T47D (cell line): ENCODE data around the gene NNMT.

Source experiments
- DNase-seq, 2 experiments: peaks; one replicate each; pipeline versions ENCODE4 v3.0.0 to v3.0.0-alpha.2; 2011 to 2012; ENCODE audit warnings: low read depth in 1 of 2, low spot score in 1 of 2
- JUND ChIP-seq: IDR thresholded peaks from 2 replicates; pipeline ENCODE4 v1.6.1; 2012; ENCODE audit warnings: low read depth
- in situ Hi-C: cut with HindIII; loops from 2 replicates; pipeline ENCODE4 v1.10.0; 2016; ENCODE audit warnings: low sequenced_read_pairs, low pct_unique_long_range_greater_than_20kb

The NNMT gene

DNA sequence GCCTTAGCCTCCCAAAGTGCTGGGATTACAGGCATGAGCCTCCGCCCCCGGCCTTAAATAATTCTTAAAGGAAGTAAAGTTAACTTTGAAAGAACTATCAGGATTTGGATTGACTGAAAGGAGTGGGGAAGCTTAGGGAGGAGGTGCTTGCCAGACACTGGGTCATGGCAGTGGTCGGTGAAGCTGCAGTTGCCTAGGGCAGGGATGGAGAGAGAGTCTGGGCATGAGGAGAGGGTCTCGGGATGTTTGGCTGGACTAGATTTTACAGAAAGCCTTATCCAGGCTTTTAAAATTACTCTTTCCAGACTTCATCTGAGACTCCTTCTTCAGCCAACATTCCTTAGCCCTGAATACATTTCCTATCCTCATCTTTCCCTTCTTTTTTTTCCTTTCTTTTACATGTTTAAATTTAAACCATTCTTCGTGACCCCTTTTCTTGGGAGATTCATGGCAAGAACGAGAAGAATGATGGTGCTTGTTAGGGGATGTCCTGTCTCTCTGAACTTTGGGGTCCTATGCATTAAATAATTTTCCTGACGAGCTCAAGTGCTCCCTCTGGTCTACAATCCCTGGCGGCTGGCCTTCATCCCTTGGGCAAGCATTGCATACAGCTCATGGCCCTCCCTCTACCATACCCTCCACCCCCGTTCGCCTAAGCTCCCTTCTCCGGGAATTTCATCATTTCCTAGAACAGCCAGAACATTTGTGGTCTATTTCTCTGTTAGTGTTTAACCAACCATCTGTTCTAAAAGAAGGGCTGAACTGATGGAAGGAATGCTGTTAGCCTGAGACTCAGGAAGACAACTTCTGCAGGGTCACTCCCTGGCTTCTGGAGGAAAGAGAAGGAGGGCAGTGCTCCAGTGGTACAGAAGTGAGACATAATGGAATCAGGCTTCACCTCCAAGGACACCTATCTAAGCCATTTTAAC is at the start of gene NNMT:
Gene NNMT (plus strand): TSS at position 724 of the 929 bp plus-strand sequence. CDS start 158 bp downstream, at position 882.
- TF ChIP-seq JUND, result no peak
- no peak for DNase-seq
- in situ Hi-C loops, result no loop called here

DNA sequence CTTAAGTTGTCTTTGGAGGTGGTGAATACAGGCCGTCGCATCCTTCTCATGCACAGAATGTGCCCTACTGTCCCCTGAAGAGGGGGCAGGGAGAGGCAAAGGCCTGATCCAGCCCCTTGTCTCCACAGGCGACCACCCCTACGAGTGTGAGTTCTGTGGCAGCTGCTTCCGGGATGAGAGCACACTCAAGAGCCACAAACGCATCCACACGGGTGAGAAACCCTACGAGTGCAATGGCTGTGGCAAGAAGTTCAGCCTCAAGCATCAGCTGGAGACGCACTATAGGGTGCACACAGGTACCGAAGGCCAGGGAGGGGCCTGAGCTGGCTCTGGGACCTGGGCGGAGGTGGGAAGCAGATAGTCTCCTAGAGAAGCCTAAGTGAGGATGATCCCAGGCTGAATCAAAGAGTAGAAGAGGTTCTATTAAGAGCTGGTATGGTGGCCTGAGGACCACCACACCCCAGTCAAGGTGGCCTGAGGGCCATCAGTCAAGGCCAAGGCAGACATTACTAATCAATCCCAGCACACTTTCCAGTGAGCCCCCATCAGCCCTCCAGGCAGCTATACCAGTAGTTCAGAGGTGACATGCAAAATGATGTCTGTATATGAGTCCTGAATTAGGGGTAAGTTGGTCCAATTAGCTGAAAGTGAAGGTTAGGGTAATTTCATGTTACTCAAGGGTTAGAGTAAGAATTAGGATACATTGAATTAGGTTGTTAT is 49.0 kb upstream of the NNMT start:
- no peak for DNase-seq
- TF ChIP-seq JUND, result no peak
- in situ Hi-C loops, result no loop called here

DNA sequence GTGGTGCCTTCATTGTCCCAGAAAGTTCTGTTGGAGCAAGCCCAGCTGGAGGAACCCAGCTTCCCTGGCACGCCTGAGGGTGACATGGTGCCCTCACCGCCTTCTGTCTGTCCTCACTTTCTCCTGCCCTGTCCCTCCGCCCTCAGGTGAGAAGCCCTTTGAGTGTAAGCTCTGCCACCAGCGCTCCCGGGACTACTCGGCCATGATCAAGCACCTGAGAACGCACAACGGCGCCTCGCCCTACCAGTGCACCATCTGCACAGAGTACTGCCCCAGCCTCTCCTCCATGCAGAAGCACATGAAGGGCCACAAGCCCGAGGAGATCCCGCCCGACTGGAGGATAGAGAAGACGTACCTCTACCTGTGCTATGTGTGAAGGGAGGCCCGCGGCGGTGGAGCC is 46.0 kb upstream of the NNMT start:
- no peak for DNase-seq
- no peak for TF ChIP-seq JUND
- in situ Hi-C loops, result no loop called here

DNA sequence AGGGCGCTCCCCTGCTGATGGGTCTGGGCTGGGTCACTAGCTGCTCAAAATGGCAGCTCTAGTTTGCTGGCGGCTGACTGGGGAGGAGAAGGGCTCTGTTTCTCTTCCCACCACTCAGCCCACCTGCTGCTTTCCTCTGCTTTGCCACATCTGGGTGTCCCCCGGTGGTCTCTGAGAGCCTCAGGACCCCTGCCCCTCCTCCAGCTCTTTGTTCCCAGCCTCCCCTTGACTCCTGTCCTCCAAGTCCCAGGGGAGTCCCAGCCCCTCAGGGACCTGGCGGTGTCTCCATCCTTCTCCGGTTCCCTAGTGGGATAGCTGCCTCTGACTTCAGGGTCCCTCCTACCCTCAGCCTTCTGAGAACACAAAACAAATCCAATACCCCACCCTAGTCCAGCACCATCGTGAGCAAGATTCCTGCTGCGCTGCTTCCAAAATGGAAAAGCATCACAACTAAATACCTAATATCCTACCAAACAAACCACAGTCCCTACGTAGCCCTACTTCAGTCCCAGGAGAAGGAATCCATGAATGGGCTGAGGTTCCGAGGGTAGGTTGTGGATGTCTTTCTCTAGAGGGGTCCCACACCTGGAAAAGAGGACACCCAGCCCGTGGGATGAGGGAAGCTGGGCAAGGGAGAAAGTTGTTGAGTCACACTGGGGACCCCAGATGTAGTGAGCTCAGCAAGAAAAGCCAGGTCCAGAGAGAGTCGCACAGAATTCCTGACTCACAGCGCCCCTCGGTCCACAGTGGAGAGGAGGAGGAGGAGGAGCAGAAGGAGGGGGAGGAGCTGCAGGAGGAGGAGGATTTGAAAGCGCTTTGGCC is 45.0 kb upstream of the NNMT start:
- DNase-seq, result no peak
- in situ Hi-C loops, result no loop called here

DNA sequence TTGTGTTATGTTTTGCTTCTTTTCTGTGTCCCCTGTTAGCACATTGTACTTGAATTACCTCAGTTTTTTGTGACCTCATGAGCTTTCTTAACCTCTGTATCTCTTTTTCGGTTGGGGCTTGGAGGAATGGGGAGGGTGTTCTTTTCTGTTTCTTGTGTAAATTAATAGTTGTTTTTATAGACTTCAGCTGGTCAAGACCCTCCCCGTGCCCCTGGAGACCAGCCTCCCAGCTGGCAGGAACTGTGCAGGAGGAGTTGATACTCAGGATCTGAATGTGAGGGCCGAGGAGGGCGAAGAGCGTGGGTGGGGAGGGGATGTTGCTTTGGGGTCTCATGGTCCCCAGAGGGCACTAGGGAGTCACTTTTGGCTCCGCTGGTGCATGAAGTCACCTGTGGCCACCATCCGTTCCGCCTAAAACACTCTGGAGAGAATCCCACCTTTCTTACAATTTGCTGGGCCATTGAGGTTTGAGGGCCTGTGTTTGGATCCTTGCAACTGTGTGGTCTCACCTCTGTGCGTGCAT is 44.3 kb upstream of the NNMT start:
- DNase-seq, result no peak
- TF ChIP-seq JUND, result no peak
- in situ Hi-C loops, result no loop called here

More for the DNA sequence above, 45.0 kb upstream of the NNMT start:
- no peak for TF ChIP-seq JUND

DNA sequence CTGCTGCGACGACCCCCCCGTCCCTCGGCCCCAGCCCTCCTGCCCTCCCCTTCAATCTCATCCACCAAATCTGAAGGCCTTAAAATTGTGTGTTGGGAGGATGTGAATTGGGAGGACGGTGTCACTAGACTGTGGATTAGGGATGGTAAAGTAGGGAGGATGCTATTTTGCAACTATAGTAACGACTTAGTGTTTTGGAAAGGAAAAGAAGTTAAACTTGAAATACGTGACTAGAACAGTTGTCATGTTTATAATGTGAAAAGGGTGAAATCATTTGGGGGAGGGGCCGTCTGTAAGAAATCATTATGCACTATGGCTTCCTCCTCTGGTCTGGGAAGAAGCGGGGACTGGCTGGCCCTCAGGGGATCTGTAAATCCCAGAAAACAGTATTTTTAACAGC is 43.4 kb upstream of the NNMT start:
- in situ Hi-C loops, result no loop called here
- DNase-seq, result no peak
- TF ChIP-seq JUND, result no peak

DNA sequence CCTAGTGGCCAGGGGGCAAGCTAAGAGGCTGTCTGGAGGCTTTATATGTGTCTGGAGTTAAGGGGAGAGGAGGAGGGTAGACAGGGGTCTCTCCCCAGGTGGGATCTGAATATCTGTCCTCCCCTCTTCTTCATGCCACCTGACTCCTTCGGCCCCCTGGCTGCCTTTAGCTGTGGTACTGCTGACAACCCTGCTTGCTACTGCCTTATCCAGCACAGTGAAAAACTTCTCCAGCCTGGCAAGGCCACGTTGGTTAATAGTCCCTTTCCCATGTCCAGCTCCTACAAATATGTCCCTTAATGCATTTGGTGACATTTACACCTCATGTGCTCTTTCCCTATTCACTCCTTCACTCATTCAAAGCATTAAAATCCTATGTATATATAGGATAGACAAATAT is 42.4 kb upstream of the NNMT start:
- TF ChIP-seq JUND, result no peak
- no peak for DNase-seq
- in situ Hi-C loops, result no loop called here

DNA sequence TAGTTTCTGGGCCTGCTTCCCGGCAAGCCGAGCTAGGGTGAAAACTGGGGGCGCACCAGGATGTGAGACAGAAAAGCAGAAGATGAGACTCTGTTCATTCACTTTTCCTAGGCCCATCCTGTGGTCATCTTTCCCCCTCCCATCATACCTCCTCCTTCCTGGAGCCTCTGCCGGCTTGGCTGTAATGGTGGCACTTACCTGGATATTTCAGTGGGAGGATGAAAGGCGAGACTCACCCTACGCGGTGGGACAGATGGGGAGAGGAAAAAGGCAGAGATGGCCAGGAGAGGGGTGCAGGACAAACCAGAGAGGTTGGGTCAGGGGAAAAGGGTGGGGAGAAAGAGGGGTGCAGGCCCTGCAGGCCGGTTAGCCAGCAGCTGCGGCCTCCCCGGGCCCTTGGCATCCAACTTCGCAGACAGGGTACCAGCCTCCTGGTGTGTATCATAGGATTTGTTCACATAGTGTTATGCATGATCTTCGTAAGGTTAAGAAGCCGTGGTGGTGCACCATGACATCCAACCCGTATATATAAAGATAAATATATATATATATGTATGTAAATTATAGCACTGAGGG is 41.5 kb upstream of the NNMT start:
- no peak for TF ChIP-seq JUND
- no peak for DNase-seq
- in situ Hi-C loops, result no loop called here

DNA sequence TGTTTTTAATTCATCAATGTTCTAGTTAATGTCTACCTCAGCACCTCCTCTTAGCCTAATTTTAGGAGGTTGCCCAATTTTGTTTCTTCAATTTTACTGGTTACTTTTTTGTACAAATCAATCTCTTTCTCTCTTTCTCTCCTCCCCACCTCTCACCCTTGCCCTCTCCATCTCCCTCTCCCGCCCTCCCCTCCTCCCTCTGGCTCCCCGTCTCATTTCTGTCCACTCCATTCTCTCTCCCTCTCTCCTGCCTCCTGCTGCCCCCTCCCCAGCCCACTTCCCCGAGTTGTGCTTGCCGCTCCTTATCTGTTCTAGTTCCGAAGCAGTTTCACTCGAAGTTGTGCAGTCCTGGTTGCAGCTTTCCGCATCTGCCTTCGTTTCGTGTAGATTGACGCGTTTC is 40.9 kb upstream of the NNMT start:
- in situ Hi-C loops, result no loop called here
- no peak for DNase-seq
- no peak for TF ChIP-seq JUND

DNA sequence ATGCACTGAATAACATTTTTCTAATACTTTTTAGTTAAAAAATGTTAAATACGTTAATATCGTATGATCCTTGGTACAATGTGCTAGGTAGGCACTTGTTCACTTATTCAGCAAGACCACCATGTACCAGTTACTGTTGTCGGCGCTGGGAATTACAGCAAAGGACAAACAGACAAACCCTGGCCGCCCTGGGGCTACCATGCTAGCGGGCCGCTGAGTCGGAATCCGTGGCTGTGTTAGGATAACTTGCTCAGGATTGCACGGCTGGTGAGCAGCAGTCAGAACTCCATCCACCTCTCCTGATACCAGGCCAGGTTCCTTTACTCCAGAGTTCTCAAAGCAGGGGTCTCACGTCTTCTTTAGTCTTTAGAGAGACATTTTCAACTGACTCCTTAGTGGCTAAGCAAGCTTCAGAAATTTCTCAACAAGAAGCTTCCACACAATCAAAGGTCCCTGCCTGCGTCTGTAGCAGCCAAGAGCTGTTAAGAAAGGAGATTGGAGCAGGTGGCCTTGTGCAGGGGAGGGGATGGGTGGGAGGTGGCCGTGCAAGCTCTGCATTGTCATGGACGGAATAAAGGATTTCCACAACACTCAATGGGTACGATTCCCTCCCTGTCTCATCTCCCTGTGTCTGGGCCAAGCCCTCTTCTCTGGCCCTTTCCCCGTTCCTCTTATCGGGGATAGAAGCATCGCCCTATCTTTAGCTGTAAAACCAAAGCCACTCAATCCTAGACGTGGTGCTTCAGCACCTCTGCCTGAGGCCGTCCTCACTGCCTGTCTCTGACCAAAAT is 39.8 kb upstream of the NNMT start:
- in situ Hi-C loops, result no loop called here
- no peak for DNase-seq
- no peak for TF ChIP-seq JUND

DNA sequence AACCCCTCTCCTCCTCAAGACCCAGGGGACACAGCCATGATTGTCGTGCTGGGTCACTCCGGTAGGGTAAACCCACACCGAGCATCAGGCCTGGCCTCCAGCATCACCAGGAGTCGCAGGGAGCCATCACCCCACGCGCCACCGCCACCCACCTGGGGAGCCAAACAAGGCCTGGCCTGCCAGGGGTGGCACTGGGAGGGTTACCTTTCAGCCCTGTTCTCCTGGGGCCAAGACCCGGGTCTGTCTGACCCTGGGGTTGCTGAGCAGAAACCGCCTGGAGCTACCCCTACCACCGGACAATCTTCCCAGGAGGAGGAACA is 39.3 kb upstream of the NNMT start:
- no peak for TF ChIP-seq JUND
- no peak for DNase-seq
- in situ Hi-C loops, result no loop called here
